ENCODE measurements around the gene GUCY1A2. TPM values are rescaled to one million over a fixed set of nuclear protein-coding genes. Genes with fewer than 3 reads are reported as not detected.
A peak's percentile ranks its signal among the peaks of the same experiment; 100 is the strongest.

GUCY1A2 gene
- total RNA-seq, 2 donors from 2014 or later = 3.7 to 5.3 TPM

- WGBS, 2 experiments (ENCODE audit: insufficient coverage in 1 of 2, insufficient read length in 1 of 2) = 81 to 92% methylated on average over 3 to 4 of the region's 4 CpGs
- Mint-ChIP-seq H3K9me3 (peaks cover 8% of the 10 kb centered on the region), H3K4me3 (no peak overlapping the region), H3K36me3 (ENCODE audit: low read depth) (no peaks in the 10 kb centered on the region), H3K27me3 (ENCODE audit: insufficient read depth) (no peaks in the 10 kb centered on the region), H3K27ac (no peak overlapping the region), H3K4me1 (no peaks in the 10 kb centered on the region)
- H3K9ac ChIP-seq (ENCODE audit: extremely low read depth, low read length, poor library complexity, severe bottlenecking) = no peak overlapping the region
- no peaks in the 10 kb centered on the region for H3K36me3 ChIP-seq (ENCODE audit: control insufficient read depth, insufficient read depth, low read length)
- DNase-seq = no peak
- H3K9me3 ChIP-seq (ENCODE audit: control insufficient read depth, low read length) = peaks cover 26% of the 10 kb centered on the region
- no peaks in the 10 kb centered on the region for H3K27me3 ChIP-seq (ENCODE audit: control insufficient read depth, insufficient read depth, low read length, poor library complexity, severe bottlenecking)
- no peak overlapping the region for H3K27ac ChIP-seq (ENCODE audit: low read depth, low read length)
- TF ChIP-seq, protein P1, sequence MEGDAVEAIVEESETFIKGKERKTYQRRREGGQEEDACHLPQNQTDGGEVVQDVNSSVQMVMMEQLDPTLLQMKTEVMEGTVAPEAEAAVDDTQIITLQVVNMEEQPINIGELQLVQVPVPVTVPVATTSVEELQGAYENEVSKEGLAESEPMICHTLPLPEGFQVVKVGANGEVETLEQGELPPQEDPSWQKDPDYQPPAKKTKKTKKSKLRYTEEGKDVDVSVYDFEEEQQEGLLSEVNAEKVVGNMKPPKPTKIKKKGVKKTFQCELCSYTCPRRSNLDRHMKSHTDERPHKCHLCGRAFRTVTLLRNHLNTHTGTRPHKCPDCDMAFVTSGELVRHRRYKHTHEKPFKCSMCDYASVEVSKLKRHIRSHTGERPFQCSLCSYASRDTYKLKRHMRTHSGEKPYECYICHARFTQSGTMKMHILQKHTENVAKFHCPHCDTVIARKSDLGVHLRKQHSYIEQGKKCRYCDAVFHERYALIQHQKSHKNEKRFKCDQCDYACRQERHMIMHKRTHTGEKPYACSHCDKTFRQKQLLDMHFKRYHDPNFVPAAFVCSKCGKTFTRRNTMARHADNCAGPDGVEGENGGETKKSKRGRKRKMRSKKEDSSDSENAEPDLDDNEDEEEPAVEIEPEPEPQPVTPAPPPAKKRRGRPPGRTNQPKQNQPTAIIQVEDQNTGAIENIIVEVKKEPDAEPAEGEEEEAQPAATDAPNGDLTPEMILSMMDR (conservative IDR thresholded peaks at IDR 0.05) = no peak
- H3K4me3 ChIP-seq (ENCODE audit: low read length) = no peak overlapping the region
- H3K4me1 ChIP-seq (ENCODE audit: control insufficient read depth, insufficient read depth, low read length) = no peaks in the 10 kb centered on the region
These were observed 24.5 kb upstream of the GUCY1A2 start for GRCh38 chr11:107042748-107043147.

DNA sequence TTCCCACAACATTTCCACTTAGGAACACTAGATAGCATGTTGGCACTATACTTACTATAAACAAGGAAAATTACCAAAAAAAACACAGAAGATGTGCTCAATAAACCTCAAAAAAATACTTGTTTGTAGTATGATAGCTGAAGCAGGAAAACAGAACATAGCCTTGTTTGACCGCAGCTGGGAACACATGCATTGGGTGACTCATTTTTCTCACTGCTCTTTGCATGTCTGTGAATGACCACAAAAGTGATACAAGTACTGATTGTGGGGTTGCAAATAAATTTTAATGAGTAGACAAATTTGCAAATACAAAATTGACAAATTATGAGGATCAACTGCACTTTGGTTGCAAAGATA lies 22.8 kb upstream of the GUCY1A2 start:
- H3K9ac ChIP-seq (ENCODE audit: extremely low read depth, low read length, poor library complexity, severe bottlenecking) = no peak overlapping the region
- H3K4me3 Mint-ChIP-seq = no peak overlapping the region
- H3K36me3 Mint-ChIP-seq (ENCODE audit: low read depth) = no peaks in the 10 kb centered on the region
- no peak for DNase-seq
- H3K27ac Mint-ChIP-seq = no peak overlapping the region
- no peaks in the 10 kb centered on the region for H3K36me3 ChIP-seq (ENCODE audit: control insufficient read depth, insufficient read depth, low read length)
- 85 to 100% methylated on average over 1 of the region's 1 CpG for WGBS, 2 experiments (ENCODE audit: insufficient coverage in 1 of 2, insufficient read length in 1 of 2)
- H3K4me1 Mint-ChIP-seq = no peaks in the 10 kb centered on the region
- no peaks in the 10 kb centered on the region for H3K4me1 ChIP-seq (ENCODE audit: control insufficient read depth, insufficient read depth, low read length)
- no peak overlapping the region for H3K27ac ChIP-seq (ENCODE audit: low read depth, low read length)
- H3K4me3 ChIP-seq (ENCODE audit: low read length) = peak overlapping the region; percentile 27
- TF ChIP-seq, protein P1 (conservative IDR thresholded peaks at IDR 0.05) = no peak
- H3K9me3 ChIP-seq (ENCODE audit: control insufficient read depth, low read length) = peaks cover 26% of the 10 kb centered on the region
- no peaks in the 10 kb centered on the region for H3K27me3 ChIP-seq (ENCODE audit: control insufficient read depth, insufficient read depth, low read length, poor library complexity, severe bottlenecking)
- peaks cover 8% of the 10 kb centered on the region for H3K9me3 Mint-ChIP-seq
- H3K27me3 Mint-ChIP-seq (ENCODE audit: insufficient read depth) = no peaks in the 10 kb centered on the region

DNA sequence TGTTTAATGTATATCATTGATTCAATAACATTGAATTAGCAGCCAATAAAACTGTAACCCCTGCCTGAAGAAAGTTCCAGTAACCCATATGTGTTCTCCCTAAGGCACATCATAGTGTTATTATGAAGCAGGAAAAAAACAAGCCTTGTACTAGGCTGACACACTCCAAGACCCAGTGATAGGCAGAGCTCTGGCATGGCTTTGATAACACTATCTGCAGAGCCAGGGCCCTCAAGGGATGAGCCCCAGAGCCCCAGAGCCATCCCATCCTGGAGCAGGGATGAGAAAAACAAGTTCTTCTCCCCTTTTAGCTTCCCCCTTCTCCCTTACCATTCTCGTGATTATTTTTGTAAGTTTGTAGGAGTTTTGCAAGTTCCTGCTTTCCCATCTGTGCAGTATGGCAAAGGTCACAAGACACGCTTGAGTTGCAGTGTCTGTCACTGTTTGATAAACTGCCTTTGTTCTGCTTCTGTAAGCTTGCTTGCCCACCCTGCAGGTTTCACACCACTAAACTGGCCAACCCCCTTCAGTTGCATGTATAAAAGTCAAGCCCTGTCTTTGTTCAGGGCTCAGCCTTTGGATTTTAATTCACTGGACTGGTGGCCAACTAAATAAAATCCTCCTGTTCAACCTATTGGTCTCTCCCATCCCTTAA lies 22.3 kb upstream of the GUCY1A2 start:
- Histone ChIP-seq H3K36me3 (ENCODE audit: control insufficient read depth, insufficient read depth, low read length) (no peaks in the 10 kb centered on the region), H3K9me3 (ENCODE audit: control insufficient read depth, low read length) (peaks cover 26% of the 10 kb centered on the region), H3K4me1 (ENCODE audit: control insufficient read depth, insufficient read depth, low read length) (no peaks in the 10 kb centered on the region), H3K9ac (ENCODE audit: extremely low read depth, low read length, poor library complexity, severe bottlenecking) (no peak overlapping the region), H3K27ac (ENCODE audit: low read depth, low read length) (no peak overlapping the region), H3K4me3 (ENCODE audit: low read length) (peak overlapping the region; percentile 27), H3K27me3 (ENCODE audit: control insufficient read depth, insufficient read depth, low read length, poor library complexity, severe bottlenecking) (no peaks in the 10 kb centered on the region)
- TF ChIP-seq, protein P1 (conservative IDR thresholded peaks at IDR 0.05) = no peak
- no peaks in the 10 kb centered on the region for H3K4me1 Mint-ChIP-seq
- H3K27ac Mint-ChIP-seq = no peak overlapping the region
- H3K4me3 Mint-ChIP-seq = no peak overlapping the region
- WGBS, 2 experiments (ENCODE audit: insufficient coverage in 1 of 2, insufficient read length in 1 of 2) = 86% methylated on average over 2 of the region's 2 CpGs; no CpG with 5 or more reads in 1 of the 2 experiments
- H3K36me3 Mint-ChIP-seq (ENCODE audit: low read depth) = no peaks in the 10 kb centered on the region
- peaks cover 8% of the 10 kb centered on the region for H3K9me3 Mint-ChIP-seq
- H3K27me3 Mint-ChIP-seq (ENCODE audit: insufficient read depth) = no peaks in the 10 kb centered on the region
- no peak for DNase-seq

All from endodermal cell (in vitro differentiated cells).